Measurements from ENCODE around the gene BIN1.

BIN1 gene

DNA sequence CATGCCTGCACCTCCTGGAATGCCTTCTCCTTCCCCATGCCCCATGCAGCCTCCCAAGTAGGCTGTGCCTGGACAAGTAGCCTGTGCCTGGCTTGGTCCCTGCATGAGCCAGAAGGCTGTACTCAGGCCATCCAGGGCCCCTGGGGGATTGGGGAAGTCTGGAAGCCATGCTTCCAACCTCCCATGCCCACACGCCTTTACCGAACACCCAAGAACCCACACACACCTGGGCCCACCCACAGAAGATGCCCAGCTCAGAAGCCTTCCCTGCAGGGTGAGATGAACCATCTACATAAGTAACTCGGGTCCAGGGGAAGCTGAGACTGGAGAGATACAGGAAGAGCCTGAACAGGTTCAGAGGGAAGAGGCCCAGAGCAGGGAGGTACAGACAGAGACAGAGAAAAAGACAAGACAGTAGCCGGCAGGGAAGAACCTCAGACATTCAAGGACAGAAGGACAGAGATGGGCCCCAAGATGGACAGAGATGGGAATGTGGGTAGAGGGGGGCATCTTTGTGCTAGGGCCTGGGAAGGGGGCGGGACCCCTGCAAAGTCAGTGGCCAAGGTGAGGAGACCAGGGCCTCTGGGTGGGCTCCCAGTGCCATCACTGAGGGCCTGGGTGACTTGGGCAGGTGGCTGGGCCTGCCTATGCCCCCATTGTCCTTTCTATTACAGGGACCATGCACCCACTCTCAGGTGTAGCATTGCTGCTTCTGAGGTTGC, 4.3 kb downstream of the BIN1 start:
- no peak for DNase-seq

DNA sequence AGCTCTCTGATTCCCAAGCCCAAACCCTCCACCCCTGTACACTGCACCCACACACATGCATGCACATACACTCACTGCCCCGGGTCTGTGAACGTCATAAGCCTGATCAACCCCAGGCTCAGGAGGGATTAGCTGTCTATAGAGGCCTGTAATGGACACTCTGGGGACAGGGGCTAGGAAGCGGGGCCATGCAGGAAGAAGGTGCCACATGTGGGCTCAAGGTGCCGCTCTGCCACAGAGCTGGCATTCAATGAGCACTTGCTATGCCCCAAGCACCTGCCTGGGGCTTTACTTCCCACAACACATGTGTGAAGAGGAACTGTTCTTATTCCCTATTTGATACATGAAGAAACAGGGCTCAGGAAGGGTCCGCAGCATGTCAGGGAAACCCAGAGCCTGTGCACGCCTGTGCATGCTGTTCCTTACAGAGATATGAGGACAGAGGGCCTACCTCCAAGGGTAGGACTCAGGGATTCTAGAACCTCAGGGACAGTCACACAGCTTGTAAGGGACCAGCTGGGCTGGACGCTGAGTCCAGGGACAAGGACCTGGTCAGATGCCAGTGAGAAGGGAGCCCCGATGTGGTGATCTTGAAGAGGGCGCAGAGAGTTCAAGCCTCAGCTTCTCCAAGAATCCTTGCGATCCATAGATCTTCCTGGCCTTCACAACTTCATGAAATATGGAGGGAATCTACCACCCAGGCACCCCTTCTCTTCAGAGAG, 5.0 kb downstream of the BIN1 start:
- no peak for DNase-seq

GRCh38 chr2:127101048-127101611, 5.8 kb downstream of the BIN1 start:
- no peak for DNase-seq

DNA sequence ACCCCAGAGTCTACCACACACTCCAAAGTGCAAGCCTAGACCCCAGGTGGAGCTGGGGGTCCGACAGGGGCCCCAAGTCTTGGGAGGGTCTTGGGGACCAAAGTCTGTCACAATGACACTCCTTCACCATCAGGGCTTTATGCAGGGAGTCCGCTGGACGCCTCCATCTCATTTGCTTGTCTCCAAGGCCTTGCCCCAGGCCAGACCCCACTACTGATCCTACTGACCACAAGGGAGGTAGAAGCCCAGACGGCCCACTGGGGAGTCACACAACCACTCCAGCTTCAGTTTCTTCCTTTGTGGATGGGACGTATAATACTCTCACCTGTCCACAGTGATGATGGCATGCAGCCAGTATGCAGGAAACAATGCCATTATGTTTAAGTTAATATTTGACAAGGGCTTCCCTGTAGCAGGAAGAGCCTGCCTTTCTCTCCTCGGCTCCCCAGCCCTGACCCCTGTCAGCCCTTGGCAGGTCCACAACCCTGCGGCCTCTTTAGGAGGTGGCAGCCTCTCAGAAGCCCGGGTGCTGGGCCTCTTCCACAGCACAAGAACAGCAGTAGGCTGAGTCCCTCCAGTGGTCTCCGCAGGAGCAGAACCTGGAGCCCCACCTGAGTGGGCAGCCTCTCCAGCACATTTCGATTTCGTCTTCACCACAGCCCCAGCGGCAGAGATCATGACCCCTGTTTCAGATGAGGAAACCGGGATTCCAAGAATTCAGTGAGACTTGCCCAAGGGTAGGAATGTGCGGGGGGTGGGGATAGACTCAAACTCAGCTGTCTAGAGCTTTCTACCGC, 6.5 kb downstream of the BIN1 start:
- DNase-seq, result no peak

DNA sequence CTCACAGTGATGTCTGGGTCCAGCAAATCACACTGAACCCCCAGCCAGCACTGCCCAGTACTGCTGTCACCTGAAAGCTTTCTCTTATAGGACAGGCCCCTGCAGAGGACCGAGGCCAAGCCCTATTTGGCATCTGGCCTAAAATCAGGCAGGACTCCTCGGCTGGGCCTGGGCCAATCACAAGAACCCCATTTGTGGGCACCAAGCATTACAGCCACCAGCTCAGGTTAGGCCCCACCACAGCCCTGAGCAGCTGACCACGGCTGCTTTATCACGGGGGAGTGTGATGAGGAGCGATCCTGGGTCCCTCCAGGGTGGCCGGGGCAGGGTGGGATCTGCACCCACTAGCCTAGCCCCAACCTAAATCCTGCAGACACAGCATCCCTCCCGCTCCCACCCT, 8.2 kb downstream of the BIN1 start:
- DNase-seq, result no peak

DNA sequence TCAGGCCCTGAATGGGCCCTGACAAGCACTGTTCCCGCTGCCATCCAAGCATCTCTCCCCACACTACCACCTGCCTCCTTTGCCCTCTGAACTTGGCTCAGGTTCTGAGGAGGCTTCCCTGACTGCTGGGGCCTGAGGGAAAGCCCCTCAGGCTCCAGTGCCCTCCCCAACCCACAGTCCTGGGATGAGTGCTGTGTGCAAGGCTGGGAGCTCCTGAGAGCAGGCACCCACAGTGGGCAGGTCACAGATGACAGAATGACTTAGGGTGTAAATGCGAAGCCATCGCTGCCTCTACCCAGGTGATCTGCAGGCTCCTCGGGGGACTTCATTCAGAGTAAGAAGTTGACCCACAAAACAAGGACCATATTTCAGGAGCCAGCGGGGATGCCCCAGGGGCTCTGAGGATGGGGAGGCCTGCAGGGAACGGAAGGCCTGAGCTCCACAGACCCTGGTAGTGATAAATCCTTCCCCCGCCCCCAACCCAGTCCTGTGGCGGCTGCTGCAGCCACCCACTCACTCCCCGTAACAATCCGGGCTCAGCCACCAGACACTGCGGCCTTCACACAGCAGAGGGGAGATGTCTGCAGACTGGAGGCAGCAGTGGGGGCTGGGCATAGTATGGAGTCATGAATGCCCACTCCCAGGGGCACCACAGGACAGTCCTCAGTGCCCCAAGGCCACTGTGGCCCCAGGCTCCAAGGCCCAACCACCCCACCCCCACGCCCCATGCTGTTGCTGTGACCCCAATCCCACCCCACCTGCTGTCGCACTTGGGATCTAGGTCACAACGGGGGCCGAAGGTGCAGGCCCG, 8.9 kb downstream of the BIN1 start:
- DNase-seq, result no peak

DNA sequence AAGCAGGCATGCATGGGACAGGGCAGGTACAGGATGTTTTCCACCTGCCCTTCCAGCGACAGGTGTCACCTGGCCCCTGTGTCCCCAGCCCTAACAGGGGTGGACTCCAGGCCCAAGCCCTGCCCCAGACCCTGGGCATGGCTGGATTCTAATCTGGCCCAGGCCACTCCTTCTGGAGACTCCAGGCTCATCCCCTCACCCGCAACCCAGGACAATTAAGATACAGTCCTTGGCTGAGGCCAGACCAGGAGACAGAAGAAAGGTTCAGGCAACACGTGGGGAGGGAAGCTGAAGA, 9.5 kb downstream of the BIN1 start:
- DNase-seq, result no peak

DNA sequence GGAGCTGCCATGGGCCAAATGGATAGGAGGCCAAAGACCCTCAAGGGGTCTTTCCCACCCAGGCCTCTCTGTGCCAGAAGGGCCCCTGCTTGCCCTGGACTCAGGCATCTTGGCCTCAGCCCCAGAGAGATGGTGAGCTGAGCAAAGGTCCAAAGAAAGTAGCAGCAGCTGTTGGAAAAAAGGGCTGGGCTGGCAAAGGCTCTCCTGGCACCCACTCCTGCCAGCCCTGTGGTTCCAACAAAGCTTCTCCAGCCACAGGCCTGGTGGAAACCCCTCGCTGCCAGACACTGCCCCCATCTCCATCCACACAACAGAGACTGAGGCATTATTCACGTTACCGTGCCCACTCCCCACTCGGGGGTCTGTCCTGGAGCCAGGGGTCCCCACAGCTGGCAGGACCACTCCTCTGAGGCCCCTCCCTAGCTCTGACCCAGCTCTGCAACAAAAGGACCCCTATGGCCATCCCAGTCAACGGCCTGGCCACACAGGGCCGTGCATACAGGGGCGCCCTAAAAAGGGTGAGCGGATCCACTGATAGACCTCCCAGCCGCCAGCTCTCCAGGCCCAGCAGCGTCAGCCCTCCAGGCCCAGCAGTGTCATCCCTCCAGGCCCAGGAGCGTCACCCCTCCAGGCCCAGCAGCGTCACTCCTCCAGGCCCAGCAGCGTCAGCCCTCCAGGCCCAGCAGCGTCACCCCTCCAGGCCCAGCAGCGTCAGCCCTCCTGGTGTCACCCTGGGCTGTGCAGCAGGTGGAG, 10.1 kb downstream of the BIN1 start:
- DNase-seq, result no peak

GRCh38 chr2:127096280-127096679, 10.7 kb downstream of the BIN1 start:
- DNase-seq, result no peak

GRCh38 chr2:127095784-127096183, 11.2 kb downstream of the BIN1 start:
- no peak for DNase-seq

DNA sequence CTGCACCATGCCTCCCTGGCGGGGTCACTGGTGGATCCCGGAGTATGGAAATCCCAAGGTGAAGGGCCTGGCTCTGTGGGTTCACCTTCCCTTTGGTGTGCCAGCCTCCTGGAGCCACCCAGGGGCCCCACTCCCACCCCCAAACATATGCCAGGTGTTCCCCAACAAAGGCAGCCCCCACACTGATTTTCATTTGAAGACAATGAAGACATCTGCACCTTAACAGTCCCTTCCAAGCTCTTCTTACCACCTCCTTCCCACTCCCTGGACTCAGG, 11.7 kb downstream of the BIN1 start:
- no peak for DNase-seq

DNA sequence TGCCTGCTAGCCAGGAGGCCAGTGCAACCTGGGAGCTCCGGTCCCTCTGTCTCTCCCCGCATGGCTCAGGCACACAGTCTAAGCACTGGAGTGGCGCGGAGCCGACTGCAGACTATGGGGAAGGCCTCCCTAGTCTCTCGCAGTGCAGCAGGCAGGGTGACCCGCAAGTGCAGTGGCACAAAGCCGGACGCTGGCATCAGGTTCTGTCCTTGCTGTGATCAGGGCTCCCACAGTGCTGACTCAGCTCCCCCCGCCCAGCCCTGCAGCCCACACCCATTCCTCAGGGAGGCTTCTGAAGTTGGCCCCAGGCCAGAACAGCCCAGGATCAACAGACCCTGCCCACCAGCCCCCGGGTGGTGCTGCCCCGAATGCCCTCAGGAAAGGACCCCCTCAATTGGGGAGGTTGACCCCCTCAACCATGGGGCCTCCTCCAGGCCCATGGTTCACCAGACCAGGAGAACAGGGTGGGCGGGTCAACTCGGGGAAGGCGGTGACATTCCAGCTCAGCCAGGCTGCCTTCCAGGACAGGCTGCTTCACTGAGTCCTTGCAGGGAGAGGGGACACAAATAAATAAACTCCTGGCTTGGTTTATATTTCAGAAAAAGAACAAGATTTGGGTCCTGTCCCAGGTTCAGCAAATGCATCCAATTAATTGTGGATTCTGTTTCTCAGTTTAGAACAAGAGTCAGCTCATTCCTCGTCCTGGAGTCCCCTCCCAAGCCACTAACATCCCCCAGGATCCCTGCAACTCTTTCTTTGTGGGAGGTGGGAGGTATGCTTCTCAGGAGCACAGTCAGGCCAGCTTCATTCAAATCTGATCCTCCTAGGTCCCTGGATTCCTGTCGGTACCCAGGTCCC, 12.2 kb downstream of the BIN1 start:
- DNase-seq, result no peak

- DNase-seq, result no peak
Measured at GRCh38 chr2:127093648-127094210, 13.2 kb downstream of the BIN1 start.

GRCh38 chr2:127092901-127093516, 13.9 kb downstream of the BIN1 start:
- no peak for DNase-seq

DNA sequence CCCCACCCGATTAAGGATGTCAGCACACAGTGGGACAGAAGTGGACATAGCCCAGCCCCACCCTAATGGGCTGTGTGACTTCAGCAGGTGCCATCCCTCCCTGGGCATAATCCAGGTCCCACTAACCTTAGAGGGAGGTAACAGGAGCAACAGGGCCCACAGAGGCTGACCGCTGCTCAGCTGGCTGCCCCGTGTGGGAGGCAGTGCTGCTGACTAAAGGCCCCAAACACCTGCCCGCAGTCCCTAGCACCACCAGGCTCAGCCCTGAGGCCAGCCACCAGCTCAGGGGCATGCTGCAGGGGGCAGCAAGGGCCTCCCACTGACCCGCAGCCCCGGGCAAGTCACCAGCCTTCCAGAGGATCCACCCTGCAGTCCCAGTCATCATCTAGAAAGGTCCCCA, 14.6 kb downstream of the BIN1 start:
- DNase-seq, result no peak

DNA sequence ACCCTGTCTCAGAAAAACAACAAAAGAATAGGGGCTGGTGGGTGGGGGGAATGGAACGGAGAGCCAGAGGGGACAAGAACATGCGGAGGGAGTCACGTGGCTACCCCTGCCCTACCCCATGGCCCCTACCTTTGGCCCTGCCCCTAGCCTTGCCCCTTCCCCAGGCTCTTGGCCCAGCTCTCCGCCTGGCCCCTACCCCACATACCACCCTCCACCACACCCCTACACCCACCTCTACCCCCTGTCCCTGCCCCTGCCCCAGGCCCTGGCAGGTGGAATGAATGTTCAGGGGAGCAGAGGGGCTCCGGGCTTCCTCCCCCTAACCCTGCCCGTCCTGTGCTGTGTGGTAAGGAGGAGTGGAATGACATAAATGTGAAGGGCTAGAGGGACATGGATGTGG, 15.1 kb downstream of the BIN1 start:
- DNase-seq, result no peak

DNA sequence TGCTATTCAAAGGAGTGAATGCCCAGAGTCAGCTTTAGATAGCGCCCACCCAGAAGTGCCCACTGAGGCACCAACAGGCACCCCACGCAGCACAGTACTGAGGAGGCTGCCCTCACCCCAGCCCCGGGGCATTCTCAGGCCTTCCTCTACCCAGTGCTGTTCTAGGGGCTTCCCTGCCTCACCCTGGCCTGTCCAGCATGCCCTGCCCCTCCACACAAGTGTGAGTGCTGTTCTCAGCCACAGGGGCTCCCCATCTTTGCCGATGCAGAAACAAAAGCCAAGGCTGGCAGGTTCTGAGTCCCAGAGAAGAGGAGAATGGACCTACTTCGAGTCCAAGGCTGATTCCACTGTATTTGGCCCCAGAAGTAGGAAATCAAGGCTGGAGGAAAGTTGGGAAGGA, 15.8 kb downstream of the BIN1 start:
- DNase-seq, result no peak

GRCh38 chr2:127090281-127091120, 16.5 kb downstream of the BIN1 start:
- DNase-seq, result no peak

GRCh38 chr2:127089478-127090235, 17.3 kb downstream of the BIN1 start:
- DNase-seq, result no peak
